GM23338 (cell line): ENCODE results near the gene ZFYVE28. TPM values are rescaled to one million over a fixed set of nuclear protein-coding genes. Genes with fewer than 3 reads are reported as not detected.

Experiments
- ATAC-seq: fragments of 200-7000 bp; cut with Tn5 transposase; 3 replicates; pipeline ENCODE4 v1.9.1; 2020
- DNase-seq: peaks from one replicate; pipeline ENCODE4 v3.0.0-alpha.2; 2015; ENCODE audit warnings: low spot score
- H2AFZ ChIP-seq: fragments of 200-600 bp; sonication (generic); 2 replicates; pipeline ENCODE4 v1.8.0; 2016; ENCODE audit warnings: antibody characterized with exemption, mild to moderate bottlenecking, moderate library complexity
- H3F3A ChIP-seq: fragments of 200-600 bp; sonication (generic); replicated peaks from 2 replicates; pipeline ENCODE4 v1.8.0; 2017; ENCODE audit warnings: antibody characterized with exemption, mixed run types, low read depth
- H3K27ac ChIP-seq: fragments of 200-600 bp; sonication (generic); 2 replicates; pipeline ENCODE4 v1.6.1; 2016; ENCODE audit warnings: low read depth
- H3K27me3 ChIP-seq: fragments of 200-600 bp; sonication (generic); 2 replicates; pipeline ENCODE4 v1.8.0; 2016; ENCODE audit warnings: mild to moderate bottlenecking, mixed run types, moderate library complexity; ENCODE audit not compliant: insufficient read depth
- H3K36me3 ChIP-seq: fragments of 200-600 bp; sonication (generic); 2 replicates; pipeline ENCODE4 v1.8.0; 2016; ENCODE audit warnings: mild to moderate bottlenecking; ENCODE audit not compliant: insufficient read depth
- H3K4me1 ChIP-seq: fragments of 200-600 bp; sonication (generic); 2 replicates; pipeline ENCODE4 v1.8.0; 2016; ENCODE audit warnings: mild to moderate bottlenecking, moderate library complexity; ENCODE audit not compliant: insufficient read depth
- H3K4me2 ChIP-seq: fragments of 200-600 bp; sonication (generic); 2 replicates; pipeline ENCODE4 v1.7.1; 2017; ENCODE audit warnings: mixed run types
- H3K4me3 ChIP-seq: fragments of 200-600 bp; sonication (generic); 2 replicates; pipeline ENCODE4 v1.6.1; 2016; ENCODE audit warnings: mixed run types
- H3K79me2 ChIP-seq: fragments of 200-600 bp; sonication (generic); replicated peaks from 2 replicates; pipeline ENCODE4 v1.8.0; 2017; ENCODE audit warnings: mild to moderate bottlenecking; ENCODE audit not compliant: insufficient read depth
- H3K9me2 ChIP-seq: fragments of 200-600 bp; sonication (generic); 2 replicates; pipeline ENCODE4 v1.8.0; 2017; ENCODE audit not compliant: insufficient read depth
- H4K20me1 ChIP-seq: fragments of 200-600 bp; sonication (generic); replicated peaks from 2 replicates; pipeline ENCODE4 v1.8.0; 2017; ENCODE audit warnings: mild to moderate bottlenecking; ENCODE audit not compliant: insufficient read depth
- H3K27ac Mint-ChIP-seq: 2 replicates; pipeline ENCODE4 v1.8.0; 2020; ENCODE audit warnings: inconsistent platforms, mild to moderate bottlenecking, moderate library complexity, mixed read lengths
- H3K27me3 Mint-ChIP-seq: 3 replicates; pipeline ENCODE4 v1.8.0; 2022; ENCODE audit warnings: low read depth, mild to moderate bottlenecking, moderate library complexity, mixed read lengths, inconsistent platforms; ENCODE audit not compliant: insufficient read depth, poor library complexity
- H3K36me3 Mint-ChIP-seq: 3 replicates; pipeline ENCODE4 v1.8.0; 2021; ENCODE audit warnings: low read depth, mild to moderate bottlenecking, inconsistent platforms, moderate library complexity, mixed read lengths
- H3K4me1 Mint-ChIP-seq: 3 replicates; pipeline ENCODE4 v1.8.0; 2020; ENCODE audit warnings: mild to moderate bottlenecking, inconsistent platforms, mixed read lengths
- H3K4me3 Mint-ChIP-seq: 3 replicates; pipeline ENCODE4 v1.8.0; 2021; ENCODE audit warnings: moderate library complexity, mild to moderate bottlenecking, inconsistent platforms, mixed read lengths
- H3K9me3 Mint-ChIP-seq: 3 replicates; pipeline ENCODE4 v1.8.0; 2020; ENCODE audit warnings: moderate library complexity, mild to moderate bottlenecking, inconsistent platforms, mixed read lengths
- JUNB ChIP-seq: IDR thresholded peaks from one replicate; pipeline ENCODE4 v1.6.1; 2016; ENCODE audit warnings: antibody characterized with exemption; ENCODE audit not compliant: unreplicated experiment
- NANOG ChIP-seq: IDR thresholded peaks from 2 replicates; pipeline ENCODE4 v1.6.1; 2016; ENCODE audit warnings: antibody characterized with exemption, borderline replicate concordance
- POLR2AphosphoS5 ChIP-seq: IDR thresholded peaks from 2 replicates; pipeline ENCODE4 v1.6.1; 2016; ENCODE audit warnings: antibody characterized with exemption, low read depth
- STAT1 ChIP-seq: IDR thresholded peaks from one replicate; pipeline ENCODE4 v1.6.1; 2016; ENCODE audit warnings: antibody characterized with exemption; ENCODE audit not compliant: unreplicated experiment
- polyA plus RNA-seq: library from polyadenylated mRNA; unstranded; fragments of >200 nt; fragmentation: Nextera tagmentation; extraction: Ambion mirVana; gene quantifications from 2 replicates; pipeline ENCODE4 v1.2.1, GENCODE V29; 2016
- total RNA-seq: library from RNA; depleted of rRNA; stranded (reverse); fragments of >200 nt; shearing (Covaris generic); gene quantifications from 2 replicates; pipeline ENCODE4 v1.2.3, GENCODE V29; 2014
- TF ChIP-seq, protein P1 (sequence below): IDR thresholded peaks from one replicate; pipeline ENCODE4 v1.6.1; 2018; ENCODE audit warnings: antibody characterized with exemption; ENCODE audit not compliant: unreplicated experiment
- TF ChIP-seq, protein P2 (sequence below): fragments of 250-450 bp; sonication (Bioruptor Pico); IDR thresholded peaks from 2 replicates; pipeline ENCODE4 v1.5.0; 2020; ENCODE audit warnings: mild to moderate bottlenecking, moderate library complexity
- TF ChIP-seq, protein P3 (sequence below), 2 experiments: fragments of 200-600 bp in 1 of 2; sonication (generic) in 1 of 2; conservative IDR thresholded peaks; 2 replicates each; pipeline versions ENCODE4 v1.5.1 to v1.6.1; 2016 to 2017; ENCODE audit warnings: antibody characterized with exemption in 2 of 2, low read depth in 2 of 2, mild to moderate bottlenecking in 2 of 2, moderate library complexity in 1 of 2

The ZFYVE28 gene
- total and polyA plus RNA-seq, 2 experiments from 2014 or later: 2.6 to 4.6 TPM

DNA sequence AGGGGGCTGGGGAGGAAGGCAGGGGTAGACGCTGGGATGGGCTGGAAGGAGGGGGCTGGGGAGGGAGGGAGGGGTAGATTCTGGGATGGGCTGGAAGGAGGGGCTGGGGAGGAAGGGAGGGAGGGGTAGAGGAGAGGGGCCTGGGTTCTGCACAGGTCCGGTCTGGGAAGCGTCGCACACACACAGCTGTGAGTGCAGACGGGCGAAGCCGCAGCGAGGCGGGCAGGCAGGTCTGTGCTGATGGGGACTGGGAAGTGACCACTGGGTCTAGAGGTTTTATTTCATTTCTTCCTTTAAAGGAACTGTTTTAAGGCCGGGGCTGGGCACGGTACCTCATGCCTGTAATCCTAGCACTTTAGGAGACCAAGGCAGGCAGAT, 87.4 kb downstream of the ZFYVE28 start:
- H3F3A ChIP-seq: no peaks in the 10 kb centered on the region
- Mint-ChIP-seq H3K27ac (no peak overlapping the region), H3K36me3 (no peaks in the 10 kb centered on the region; the same call in 2 of the 3 replicates), H3K9me3 (0 out of 3 replicates have a peak, but pooled peaks cover 2% of the 10 kb centered on the region), H3K27me3 (peaks cover 14% of the 10 kb centered on the region), H3K4me1 (peaks cover 8% of the 10 kb centered on the region; the same call in 2 of the 3 replicates), H3K4me3 (no peak overlapping the region)
- H4K20me1 ChIP-seq: no peaks in the 10 kb centered on the region
- H3K27me3 ChIP-seq: no peaks in the 10 kb centered on the region
- H3K9me2 ChIP-seq: no peaks in the 10 kb centered on the region
- TF ChIP-seq, protein P1, sequence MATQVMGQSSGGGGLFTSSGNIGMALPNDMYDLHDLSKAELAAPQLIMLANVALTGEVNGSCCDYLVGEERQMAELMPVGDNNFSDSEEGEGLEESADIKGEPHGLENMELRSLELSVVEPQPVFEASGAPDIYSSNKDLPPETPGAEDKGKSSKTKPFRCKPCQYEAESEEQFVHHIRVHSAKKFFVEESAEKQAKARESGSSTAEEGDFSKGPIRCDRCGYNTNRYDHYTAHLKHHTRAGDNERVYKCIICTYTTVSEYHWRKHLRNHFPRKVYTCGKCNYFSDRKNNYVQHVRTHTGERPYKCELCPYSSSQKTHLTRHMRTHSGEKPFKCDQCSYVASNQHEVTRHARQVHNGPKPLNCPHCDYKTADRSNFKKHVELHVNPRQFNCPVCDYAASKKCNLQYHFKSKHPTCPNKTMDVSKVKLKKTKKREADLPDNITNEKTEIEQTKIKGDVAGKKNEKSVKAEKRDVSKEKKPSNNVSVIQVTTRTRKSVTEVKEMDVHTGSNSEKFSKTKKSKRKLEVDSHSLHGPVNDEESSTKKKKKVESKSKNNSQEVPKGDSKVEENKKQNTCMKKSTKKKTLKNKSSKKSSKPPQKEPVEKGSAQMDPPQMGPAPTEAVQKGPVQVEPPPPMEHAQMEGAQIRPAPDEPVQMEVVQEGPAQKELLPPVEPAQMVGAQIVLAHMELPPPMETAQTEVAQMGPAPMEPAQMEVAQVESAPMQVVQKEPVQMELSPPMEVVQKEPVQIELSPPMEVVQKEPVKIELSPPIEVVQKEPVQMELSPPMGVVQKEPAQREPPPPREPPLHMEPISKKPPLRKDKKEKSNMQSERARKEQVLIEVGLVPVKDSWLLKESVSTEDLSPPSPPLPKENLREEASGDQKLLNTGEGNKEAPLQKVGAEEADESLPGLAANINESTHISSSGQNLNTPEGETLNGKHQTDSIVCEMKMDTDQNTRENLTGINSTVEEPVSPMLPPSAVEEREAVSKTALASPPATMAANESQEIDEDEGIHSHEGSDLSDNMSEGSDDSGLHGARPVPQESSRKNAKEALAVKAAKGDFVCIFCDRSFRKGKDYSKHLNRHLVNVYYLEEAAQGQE: no peak
- TF ChIP-seq, protein P2, sequence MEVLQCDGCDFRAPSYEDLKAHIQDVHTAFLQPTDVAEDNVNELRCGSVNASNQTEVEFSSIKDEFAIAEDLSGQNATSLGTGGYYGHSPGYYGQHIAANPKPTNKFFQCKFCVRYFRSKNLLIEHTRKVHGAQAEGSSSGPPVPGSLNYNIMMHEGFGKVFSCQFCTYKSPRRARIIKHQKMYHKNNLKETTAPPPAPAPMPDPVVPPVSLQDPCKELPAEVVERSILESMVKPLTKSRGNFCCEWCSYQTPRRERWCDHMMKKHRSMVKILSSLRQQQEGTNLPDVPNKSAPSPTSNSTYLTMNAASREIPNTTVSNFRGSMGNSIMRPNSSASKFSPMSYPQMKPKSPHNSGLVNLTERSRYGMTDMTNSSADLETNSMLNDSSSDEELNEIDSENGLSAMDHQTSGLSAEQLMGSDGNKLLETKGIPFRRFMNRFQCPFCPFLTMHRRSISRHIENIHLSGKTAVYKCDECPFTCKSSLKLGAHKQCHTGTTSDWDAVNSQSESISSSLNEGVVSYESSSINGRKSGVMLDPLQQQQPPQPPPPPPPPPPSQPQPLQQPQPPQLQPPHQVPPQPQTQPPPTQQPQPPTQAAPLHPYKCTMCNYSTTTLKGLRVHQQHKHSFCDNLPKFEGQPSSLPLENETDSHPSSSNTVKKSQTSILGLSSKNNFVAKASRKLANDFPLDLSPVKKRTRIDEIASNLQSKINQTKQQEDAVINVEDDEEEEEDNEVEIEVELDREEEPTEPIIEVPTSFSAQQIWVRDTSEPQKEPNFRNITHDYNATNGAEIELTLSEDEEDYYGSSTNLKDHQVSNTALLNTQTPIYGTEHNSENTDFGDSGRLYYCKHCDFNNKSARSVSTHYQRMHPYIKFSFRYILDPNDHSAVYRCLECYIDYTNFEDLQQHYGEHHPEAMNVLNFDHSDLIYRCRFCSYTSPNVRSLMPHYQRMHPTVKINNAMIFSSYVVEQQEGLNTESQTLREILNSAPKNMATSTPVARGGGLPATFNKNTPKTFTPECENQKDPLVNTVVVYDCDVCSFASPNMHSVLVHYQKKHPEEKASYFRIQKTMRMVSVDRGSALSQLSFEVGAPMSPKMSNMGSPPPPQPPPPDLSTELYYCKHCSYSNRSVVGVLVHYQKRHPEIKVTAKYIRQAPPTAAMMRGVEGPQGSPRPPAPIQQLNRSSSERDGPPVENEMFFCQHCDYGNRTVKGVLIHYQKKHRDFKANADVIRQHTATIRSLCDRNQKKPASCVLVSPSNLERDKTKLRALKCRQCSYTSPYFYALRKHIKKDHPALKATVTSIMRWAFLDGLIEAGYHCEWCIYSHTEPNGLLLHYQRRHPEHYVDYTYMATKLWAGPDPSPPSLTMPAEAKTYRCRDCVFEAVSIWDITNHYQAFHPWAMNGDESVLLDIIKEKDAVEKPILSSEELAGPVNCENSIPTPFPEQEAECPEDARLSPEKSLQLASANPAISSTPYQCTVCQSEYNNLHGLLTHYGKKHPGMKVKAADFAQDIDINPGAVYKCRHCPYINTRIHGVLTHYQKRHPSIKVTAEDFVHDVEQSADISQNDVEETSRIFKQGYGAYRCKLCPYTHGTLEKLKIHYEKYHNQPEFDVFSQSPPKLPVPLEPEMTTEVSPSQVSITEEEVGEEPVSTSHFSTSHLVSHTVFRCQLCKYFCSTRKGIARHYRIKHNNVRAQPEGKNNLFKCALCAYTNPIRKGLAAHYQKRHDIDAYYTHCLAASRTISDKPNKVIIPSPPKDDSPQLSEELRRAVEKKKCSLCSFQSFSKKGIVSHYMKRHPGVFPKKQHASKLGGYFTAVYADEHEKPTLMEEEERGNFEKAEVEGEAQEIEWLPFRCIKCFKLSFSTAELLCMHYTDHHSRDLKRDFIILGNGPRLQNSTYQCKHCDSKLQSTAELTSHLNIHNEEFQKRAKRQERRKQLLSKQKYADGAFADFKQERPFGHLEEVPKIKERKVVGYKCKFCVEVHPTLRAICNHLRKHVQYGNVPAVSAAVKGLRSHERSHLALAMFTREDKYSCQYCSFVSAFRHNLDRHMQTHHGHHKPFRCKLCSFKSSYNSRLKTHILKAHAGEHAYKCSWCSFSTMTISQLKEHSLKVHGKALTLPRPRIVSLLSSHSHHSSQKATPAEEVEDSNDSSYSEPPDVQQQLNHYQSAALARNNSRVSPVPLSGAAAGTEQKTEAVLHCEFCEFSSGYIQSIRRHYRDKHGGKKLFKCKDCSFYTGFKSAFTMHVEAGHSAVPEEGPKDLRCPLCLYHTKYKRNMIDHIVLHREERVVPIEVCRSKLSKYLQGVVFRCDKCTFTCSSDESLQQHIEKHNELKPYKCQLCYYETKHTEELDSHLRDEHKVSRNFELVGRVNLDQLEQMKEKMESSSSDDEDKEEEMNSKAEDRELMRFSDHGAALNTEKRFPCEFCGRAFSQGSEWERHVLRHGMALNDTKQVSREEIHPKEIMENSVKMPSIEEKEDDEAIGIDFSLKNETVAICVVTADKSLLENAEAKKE (CRISPR knock-in tag): no peak
- TF ChIP-seq POLR2AphosphoS5 (no peak), STAT1 (no peak), NANOG (no peak), JUNB (no peak)
- TF ChIP-seq, protein P3, sequence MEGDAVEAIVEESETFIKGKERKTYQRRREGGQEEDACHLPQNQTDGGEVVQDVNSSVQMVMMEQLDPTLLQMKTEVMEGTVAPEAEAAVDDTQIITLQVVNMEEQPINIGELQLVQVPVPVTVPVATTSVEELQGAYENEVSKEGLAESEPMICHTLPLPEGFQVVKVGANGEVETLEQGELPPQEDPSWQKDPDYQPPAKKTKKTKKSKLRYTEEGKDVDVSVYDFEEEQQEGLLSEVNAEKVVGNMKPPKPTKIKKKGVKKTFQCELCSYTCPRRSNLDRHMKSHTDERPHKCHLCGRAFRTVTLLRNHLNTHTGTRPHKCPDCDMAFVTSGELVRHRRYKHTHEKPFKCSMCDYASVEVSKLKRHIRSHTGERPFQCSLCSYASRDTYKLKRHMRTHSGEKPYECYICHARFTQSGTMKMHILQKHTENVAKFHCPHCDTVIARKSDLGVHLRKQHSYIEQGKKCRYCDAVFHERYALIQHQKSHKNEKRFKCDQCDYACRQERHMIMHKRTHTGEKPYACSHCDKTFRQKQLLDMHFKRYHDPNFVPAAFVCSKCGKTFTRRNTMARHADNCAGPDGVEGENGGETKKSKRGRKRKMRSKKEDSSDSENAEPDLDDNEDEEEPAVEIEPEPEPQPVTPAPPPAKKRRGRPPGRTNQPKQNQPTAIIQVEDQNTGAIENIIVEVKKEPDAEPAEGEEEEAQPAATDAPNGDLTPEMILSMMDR (conservative IDR thresholded peaks at IDR 0.05; ENCODE audit: low read depth in 2 of 2): no peak
- no peak overlapping the region for H3K4me3 ChIP-seq
- no peaks in the 10 kb centered on the region for H3K36me3 ChIP-seq
- no peaks in the 10 kb centered on the region for H3K79me2 ChIP-seq
- no peak overlapping the region for H2AFZ ChIP-seq
- no peaks in the 10 kb centered on the region for H3K4me1 ChIP-seq
- H3K27ac ChIP-seq: no peak overlapping the region
- H3K4me2 ChIP-seq: no peak overlapping the region
- DNase-seq: no peak
- peak; percentile 12; the same call in 1 of the 3 replicates for ATAC-seq
